GM12801 (cell line): ENCODE measurements around the gene DNAJB8.

Experiments used
- CTCF ChIP-seq: IDR thresholded peaks from one replicate; pipeline ENCODE4 v1.5.1; 2011; ENCODE audit warnings: control low read depth; ENCODE audit not compliant: insufficient read length; ENCODE audit errors: extremely low read depth

DNAJB8 gene

GRCh38 chr3:128486205-128486628 is 19.5 kb upstream of the DNAJB8 start:
- TF ChIP-seq CTCF = no peak

GRCh38 chr3:128485282-128486204 is 18.9 kb upstream of the DNAJB8 start:
- no peak for TF ChIP-seq CTCF

GRCh38 chr3:128484404-128485281 is 18.0 kb upstream of the DNAJB8 start:
- TF ChIP-seq CTCF = no peak

GRCh38 chr3:128483657-128484403 is 17.1 kb upstream of the DNAJB8 start:
- TF ChIP-seq CTCF = no peak

GRCh38 chr3:128482666-128483656 is 16.3 kb upstream of the DNAJB8 start:
- no peak for TF ChIP-seq CTCF

- TF ChIP-seq CTCF = no peak
Measured at GRCh38 chr3:128482175-128482574, 15.5 kb upstream of the DNAJB8 start.
